Activated CD4-positive, alpha-beta T cell treated with anti-CD3 and anti-CD28 coated beads, Interleukin-2, amount 10 ng/mL, durations not matched to agents 7 days and 5 days (primary cell): ENCODE measurements around the gene RPL7A. TPM values are rescaled to one million over a fixed set of nuclear protein-coding genes. Genes with fewer than 3 reads are reported as not detected.
"Not testable (repeated sequence)": the region's sequence is repeated elsewhere in the genome, so short reads cannot be mapped to it uniquely, and the experiment has no call there.

Source experiments
- CTCF ChIA-PET: fragments of 350-600 bp; sonication (Branson Sonifier 250); formaldehyde crosslinking; loops from one replicate; lab custom pipeline; 2021; ENCODE audit warnings: antibody characterized with exemption; lab: Charles Lee
- POLR2A ChIA-PET: fragments of 350-600 bp; sonication (Branson Sonifier 250); formaldehyde crosslinking; loops from one replicate; lab custom pipeline; 2021; ENCODE audit warnings: antibody characterized with exemption; lab: Charles Lee
- DNase-seq: peaks from one replicate; pipeline ENCODE4 v3.0.0-alpha.2; 2020
- H3K27ac Mint-ChIP-seq: one replicate; pipeline ENCODE4 v1.8.0; 2021; ENCODE audit warnings: mild to moderate bottlenecking, moderate library complexity, mixed read lengths
- H3K27me3 Mint-ChIP-seq: one replicate; pipeline ENCODE4 v1.8.0; 2021; ENCODE audit warnings: mixed read lengths
- H3K36me3 Mint-ChIP-seq: one replicate; pipeline ENCODE4 v1.8.0; 2021; ENCODE audit warnings: low read depth, mixed read lengths
- H3K4me1 Mint-ChIP-seq: one replicate; pipeline ENCODE4 v1.8.0; 2021; ENCODE audit warnings: mixed read lengths
- H3K4me3 Mint-ChIP-seq: one replicate; pipeline ENCODE4 v1.8.0; 2021; ENCODE audit warnings: mild to moderate bottlenecking, moderate library complexity, mixed read lengths
- H3K9me3 Mint-ChIP-seq: one replicate; pipeline ENCODE4 v1.8.0; 2021; ENCODE audit warnings: mixed read lengths
- total RNA-seq, 2 experiments: library from RNA; stranded (reverse); gene quantifications; one replicate each; pipeline ENCODE4 v1.2.3, GENCODE V29; 2021

Gene RPL7A
- total RNA-seq, 2 experiments from 2014 or later, result 1,880 to 1,928 TPM

GRCh38 chr9:133317551-133317950 is 30.5 kb upstream of the RPL7A start:
- CTCF ChIA-PET, H3K27ac Mint-ChIP-seq, H3K9me3 Mint-ChIP-seq, H3K4me3 Mint-ChIP-seq, H3K36me3 Mint-ChIP-seq, POLR2A ChIA-PET, H3K4me1 Mint-ChIP-seq, H3K27me3 Mint-ChIP-seq: not testable (repeated sequence)
- peak; percentile 2 for DNase-seq

GRCh38 chr9:133320421-133320881 is 27.6 kb upstream of the RPL7A start:
- peak; percentile 4 for DNase-seq
- Mint-ChIP-seq H3K9me3 (no peaks in the 10 kb centered on the region), H3K36me3 (no peaks in the 10 kb centered on the region), H3K4me1 (no peaks in the 10 kb centered on the region), H3K4me3 (no peak overlapping the region), H3K27me3 (peaks cover 2% of the 10 kb centered on the region), H3K27ac (no peak overlapping the region)
- ChIA-PET POLR2A (no interaction called here), CTCF (interaction anchor here (0.6 to 1.1 kb wide), 2 partner anchors 10 to 132 kb away, joined by 3 read pairs; no protein-coding TSS in a partner anchor)

- DNase-seq, result peak; percentile 4
- CTCF ChIA-PET, result no interaction called here
- Mint-ChIP-seq H3K4me3 (no peak overlapping the region), H3K27ac (no peak overlapping the region), H3K9me3 (no peaks in the 10 kb centered on the region), H3K36me3 (no peaks in the 10 kb centered on the region), H3K27me3 (no peaks in the 10 kb centered on the region), H3K4me1 (no peaks in the 10 kb centered on the region)
- POLR2A ChIA-PET, result no interaction called here
Observed at GRCh38 chr9:133321411-133321935, 26.5 kb upstream of the RPL7A start.

GRCh38 chr9:133322701-133323100 is 25.3 kb upstream of the RPL7A start:
- POLR2A ChIA-PET, result no interaction called here
- peak; percentile 2 for DNase-seq
- H3K4me1 Mint-ChIP-seq, result no peaks in the 10 kb centered on the region

GRCh38 chr9:133323211-133323610 is 24.8 kb upstream of the RPL7A start:
- no peak overlapping the region for H3K27ac Mint-ChIP-seq
- no peak for DNase-seq
- H3K4me3 Mint-ChIP-seq, result no peak overlapping the region
- ChIA-PET POLR2A (no interaction called here), CTCF (no interaction called here)
- no peaks in the 10 kb centered on the region for H3K36me3 Mint-ChIP-seq
- no peaks in the 10 kb centered on the region for H3K4me1 Mint-ChIP-seq
- no peaks in the 10 kb centered on the region for H3K27me3 Mint-ChIP-seq
- H3K9me3 Mint-ChIP-seq, result no peaks in the 10 kb centered on the region

More at GRCh38 chr9:133322701-133323100, 25.3 kb upstream of the RPL7A start:
- Mint-ChIP-seq H3K36me3 (no peaks in the 10 kb centered on the region), H3K9me3 (no peaks in the 10 kb centered on the region), H3K27ac (no peak overlapping the region), H3K27me3 (no peaks in the 10 kb centered on the region), H3K4me3 (no peak overlapping the region)
- CTCF ChIA-PET, result no interaction called here

GRCh38 chr9:133323991-133324703 is 23.9 kb upstream of the RPL7A start:
- Mint-ChIP-seq H3K4me1 (no peaks in the 10 kb centered on the region), H3K27ac (no peak overlapping the region), H3K4me3 (no peak overlapping the region), H3K9me3 (no peaks in the 10 kb centered on the region), H3K27me3 (no peaks in the 10 kb centered on the region), H3K36me3 (peaks cover 2% of the 10 kb centered on the region)
- ChIA-PET CTCF (no interaction called here), POLR2A (no interaction called here)
- DNase-seq, result peak; percentile 4

- H3K27me3 Mint-ChIP-seq, CTCF ChIA-PET, DNase-seq, H3K4me3 Mint-ChIP-seq, H3K9me3 Mint-ChIP-seq, H3K27ac Mint-ChIP-seq, POLR2A ChIA-PET, H3K4me1 Mint-ChIP-seq: not testable (repeated sequence)
- peaks cover 15% of the 10 kb centered on the region for H3K36me3 Mint-ChIP-seq
Observed at GRCh38 chr9:133327021-133327420, 21.0 kb upstream of the RPL7A start.

- no peak overlapping the region for H3K4me3 Mint-ChIP-seq
- H3K9me3 Mint-ChIP-seq, result no peaks in the 10 kb centered on the region
- H3K36me3 Mint-ChIP-seq, result peaks cover 21% of the 10 kb centered on the region
- no peak overlapping the region for H3K27ac Mint-ChIP-seq
- no peaks in the 10 kb centered on the region for H3K27me3 Mint-ChIP-seq
- H3K4me1 Mint-ChIP-seq, result peaks cover 1% of the 10 kb centered on the region
- ChIA-PET CTCF (no interaction called here), POLR2A (no interaction called here)
- peak; percentile 1 for DNase-seq
Observed at GRCh38 chr9:133327834-133328484, 20.1 kb upstream of the RPL7A start.

- POLR2A ChIA-PET, H3K9me3 Mint-ChIP-seq, H3K4me3 Mint-ChIP-seq, H3K27me3 Mint-ChIP-seq, H3K27ac Mint-ChIP-seq: not testable (repeated sequence)
- CTCF ChIA-PET, result interaction anchor here (0.8 to 2.0 kb wide), 4 partner anchors 9 to 143 kb away, joined by 3 to 9 read pairs (median 3); no protein-coding TSS in a partner anchor
- peak; percentile 4 for DNase-seq
- Mint-ChIP-seq H3K36me3 (peaks cover 30% of the 10 kb centered on the region), H3K4me1 (peaks cover 12% of the 10 kb centered on the region)
Observed at GRCh38 chr9:133329306-133330156, 18.5 kb upstream of the RPL7A start.

GRCh38 chr9:133331221-133331620 is 16.8 kb upstream of the RPL7A start:
- POLR2A ChIA-PET, result no interaction called here
- Mint-ChIP-seq H3K27me3 (no peaks in the 10 kb centered on the region), H3K27ac (no peak overlapping the region), H3K36me3 (peaks cover 37% of the 10 kb centered on the region), H3K4me3 (no peak overlapping the region), H3K9me3 (no peaks in the 10 kb centered on the region), H3K4me1 (peaks cover 25% of the 10 kb centered on the region)
- CTCF ChIA-PET, result interaction anchor here (1.1 to 2.0 kb wide), 3 partner anchors 11 to 145 kb away, joined by 3 to 9 read pairs (median 6); no protein-coding TSS in a partner anchor
- DNase-seq, result peak; percentile 3

GRCh38 chr9:133331641-133332380 is 16.2 kb upstream of the RPL7A start:
- CTCF ChIA-PET, result interaction anchor here (0.9 to 1.3 kb wide), 2 partner anchors 10 to 143 kb away, joined by 3 to 4 read pairs; no protein-coding TSS in a partner anchor
- H3K4me1 Mint-ChIP-seq, result peaks cover 31% of the 10 kb centered on the region
- POLR2A ChIA-PET, result interaction anchor here (0.6 to 0.8 kb wide), 2 partner anchors 16 to 180 kb away, joined by 3 to 4 read pairs; partner anchors contain the start of genes MED22 and RPL7A

GRCh38 chr9:133332381-133332730 is 15.7 kb upstream of the RPL7A start:
- Mint-ChIP-seq H3K4me3 (no peak overlapping the region), H3K9me3 (no peaks in the 10 kb centered on the region), H3K36me3 (peaks cover 38% of the 10 kb centered on the region), H3K4me1 (peaks cover 35% of the 10 kb centered on the region), H3K27ac (no peak overlapping the region), H3K27me3 (no peaks in the 10 kb centered on the region)
- POLR2A ChIA-PET, result interaction anchor here (0.8 kb wide), 1 partner anchor 16 kb away, joined by 3 read pairs; the partner anchor contains the start of genes MED22 and RPL7A
- CTCF ChIA-PET, result interaction anchor here (0.9 to 1.3 kb wide), 2 partner anchors 9 to 144 kb away, joined by 3 to 4 read pairs; no protein-coding TSS in a partner anchor
- DNase-seq, result peak; percentile 3

More at GRCh38 chr9:133331641-133332380, 16.2 kb upstream of the RPL7A start:
- Mint-ChIP-seq H3K4me3 (no peak overlapping the region), H3K27ac (no peak overlapping the region), H3K36me3 (peaks cover 38% of the 10 kb centered on the region), H3K27me3 (no peaks in the 10 kb centered on the region), H3K9me3 (no peaks in the 10 kb centered on the region)
- peak; percentile 5 for DNase-seq
